GM21526 (cell line): ENCODE data around the gene NCCRP1.

Experiments used
- ATAC-seq: cut with Tn5 transposase; IDR thresholded peaks from one replicate; pipeline ENCODE4 v1.9.1; 2021; ENCODE audit warnings: moderate library complexity; ENCODE audit not compliant: unreplicated experiment, low FRiP score

Gene NCCRP1

DNA sequence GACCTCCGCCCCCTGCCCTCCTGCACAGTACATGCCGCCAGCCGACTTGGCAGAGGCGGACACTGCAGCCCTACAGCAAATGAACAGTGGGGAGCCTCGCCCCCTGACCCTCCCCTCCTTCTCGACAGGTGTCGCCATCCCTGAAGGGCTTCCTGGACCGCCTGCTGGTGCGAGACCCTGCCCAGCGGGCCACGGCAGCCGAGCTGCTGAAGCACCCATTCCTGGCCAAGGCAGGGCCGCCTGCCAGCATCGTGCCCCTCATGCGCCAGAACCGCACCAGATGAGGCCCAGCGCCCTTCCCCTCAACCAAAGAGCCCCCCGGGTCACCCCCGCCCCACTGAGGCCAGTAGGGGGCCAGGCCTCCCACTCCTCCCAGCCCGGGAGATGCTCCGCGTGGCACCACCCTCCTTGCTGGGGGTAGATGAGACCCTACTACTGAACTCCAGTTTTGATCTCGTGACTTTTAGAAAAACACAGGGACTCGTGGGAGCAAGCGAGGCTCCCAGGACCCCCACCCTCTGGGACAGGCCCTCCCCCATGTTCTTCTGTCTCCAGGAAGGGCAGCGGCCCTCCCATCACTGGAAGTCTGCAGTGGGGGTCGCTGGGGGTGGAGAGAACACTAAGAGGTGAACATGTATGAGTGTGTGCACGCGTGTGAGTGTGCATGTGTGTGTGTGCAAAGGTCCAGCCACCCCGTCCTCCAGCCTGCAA, 18.3 kb upstream of the NCCRP1 start:
- no peak for ATAC-seq

DNA sequence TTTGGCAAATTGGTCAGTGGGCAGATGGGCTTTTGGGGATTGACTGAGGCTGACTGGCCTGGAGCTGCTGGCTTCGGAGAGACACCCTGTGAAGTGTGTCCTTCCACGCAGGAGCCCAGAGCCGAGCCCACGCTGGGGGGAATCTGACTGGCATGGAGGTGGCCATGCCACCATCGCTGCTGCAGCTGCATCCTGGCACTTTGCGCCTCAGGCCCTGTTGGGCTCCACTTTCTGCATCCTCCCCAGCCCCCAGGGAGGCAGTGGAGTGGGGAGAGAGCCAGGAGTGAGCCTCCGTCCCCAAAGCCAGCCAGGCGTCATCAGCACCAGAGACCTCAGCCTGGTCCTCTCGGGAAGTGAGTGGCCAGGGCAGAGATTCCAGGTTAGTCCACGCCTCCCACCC, 17.0 kb upstream of the NCCRP1 start:
- ATAC-seq = no peak

DNA sequence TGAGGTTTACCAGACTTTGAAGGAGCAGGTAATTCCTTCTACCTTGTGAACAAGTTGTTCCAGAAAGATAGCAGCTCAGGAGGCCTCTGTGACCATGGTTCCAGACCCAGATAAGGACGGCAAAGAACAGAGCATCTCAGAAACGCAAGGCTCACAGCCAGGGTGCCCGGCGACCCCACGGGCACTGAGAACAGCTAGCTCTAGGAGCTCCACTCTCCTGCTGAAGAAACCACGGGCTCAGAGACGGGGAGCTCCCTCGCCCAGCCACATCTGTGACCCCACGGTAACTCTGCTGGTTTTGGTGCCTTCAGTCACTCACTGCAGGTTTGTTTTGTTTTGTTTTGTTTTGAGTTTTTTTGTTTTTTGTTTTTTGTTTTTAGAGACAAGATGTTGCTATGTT, 16.0 kb upstream of the NCCRP1 start:
- no peak for ATAC-seq

DNA sequence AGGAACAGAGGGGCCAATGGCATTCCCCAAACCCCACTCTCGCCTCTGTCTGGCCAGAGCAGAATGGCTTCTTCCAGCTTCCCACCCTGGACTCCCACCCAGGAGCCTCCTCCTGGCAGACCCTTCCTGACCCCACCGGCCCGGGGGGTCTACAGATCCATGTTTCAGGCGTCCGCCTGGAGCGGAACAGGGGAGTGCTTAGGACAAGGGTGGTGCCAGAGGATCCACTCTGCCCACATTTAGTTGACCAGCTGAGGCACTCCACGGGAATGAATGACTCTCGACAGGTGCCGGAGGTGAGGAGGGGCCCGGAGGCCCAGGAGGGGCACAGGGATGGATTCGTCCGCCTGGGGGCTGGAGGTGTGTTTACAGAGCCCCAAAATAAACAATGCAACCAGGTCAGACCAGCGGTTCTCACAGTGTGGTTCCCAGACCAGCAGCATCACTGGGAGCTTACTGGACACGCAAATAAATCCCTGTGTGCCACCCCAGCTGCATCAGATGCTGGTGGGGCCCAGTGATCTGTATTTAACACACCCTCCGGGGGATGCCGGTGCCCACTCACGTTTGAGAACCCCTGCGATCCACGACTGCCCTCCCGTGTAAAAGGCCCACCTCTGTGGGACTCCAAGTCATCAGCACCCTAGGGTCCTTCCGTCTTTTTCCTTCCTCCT, 15.1 kb upstream of the NCCRP1 start:
- no peak for ATAC-seq

DNA sequence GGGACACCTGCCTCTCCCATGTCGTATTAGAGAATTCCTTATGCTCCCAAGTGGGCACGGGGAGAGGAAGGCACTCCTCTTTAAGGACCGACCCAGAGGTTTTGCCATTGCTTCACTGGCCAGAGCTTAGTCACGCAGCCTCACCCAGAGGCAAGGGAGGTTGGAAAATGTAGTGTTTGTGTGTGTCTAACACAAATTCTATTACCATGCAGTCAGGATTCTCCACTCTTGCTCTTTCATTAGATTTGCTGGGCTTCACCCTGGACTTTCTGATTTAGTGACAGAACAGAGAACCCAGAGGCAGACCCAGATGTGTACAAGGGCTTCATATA, 14.6 kb upstream of the NCCRP1 start:
- ATAC-seq = no peak

DNA sequence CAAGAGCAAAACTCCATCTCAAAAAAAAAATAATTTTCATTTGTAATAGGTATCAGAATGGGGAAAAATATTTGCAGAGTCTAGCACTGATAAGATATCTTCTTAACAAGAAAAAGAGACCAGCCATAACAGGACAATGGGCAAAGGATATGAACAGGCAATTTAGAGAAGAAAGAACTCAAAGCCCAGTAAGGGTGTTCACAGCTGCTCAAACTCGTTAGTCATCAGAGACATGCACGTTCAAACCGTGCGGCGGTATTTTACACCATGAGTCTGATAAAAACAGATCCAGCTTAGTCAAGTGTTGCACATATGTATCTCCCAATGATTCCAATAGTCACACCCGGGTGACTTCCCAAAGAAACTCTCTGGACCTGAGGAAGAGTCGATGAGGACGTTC, 13.7 kb upstream of the NCCRP1 start:
- ATAC-seq = no peak

DNA sequence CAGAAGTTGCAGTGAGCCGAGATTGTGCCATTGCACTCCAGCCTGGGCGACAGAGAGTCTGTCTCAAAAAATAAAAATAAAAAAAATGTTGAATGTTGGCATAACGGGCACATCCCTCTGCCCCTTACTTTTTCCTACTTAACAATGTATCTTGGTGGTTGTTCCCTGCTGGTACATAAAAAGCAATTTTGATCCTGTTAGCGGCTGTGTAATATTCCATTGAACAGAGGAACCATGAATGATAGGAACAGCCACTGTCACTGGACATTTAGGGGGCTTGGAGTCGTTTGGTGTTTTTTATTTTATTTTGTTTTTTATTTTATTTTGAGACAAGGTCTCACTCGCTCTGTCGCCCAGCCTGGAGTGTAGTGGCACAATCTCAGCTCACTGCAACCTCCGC, 10.4 kb upstream of the NCCRP1 start:
- no peak for ATAC-seq

DNA sequence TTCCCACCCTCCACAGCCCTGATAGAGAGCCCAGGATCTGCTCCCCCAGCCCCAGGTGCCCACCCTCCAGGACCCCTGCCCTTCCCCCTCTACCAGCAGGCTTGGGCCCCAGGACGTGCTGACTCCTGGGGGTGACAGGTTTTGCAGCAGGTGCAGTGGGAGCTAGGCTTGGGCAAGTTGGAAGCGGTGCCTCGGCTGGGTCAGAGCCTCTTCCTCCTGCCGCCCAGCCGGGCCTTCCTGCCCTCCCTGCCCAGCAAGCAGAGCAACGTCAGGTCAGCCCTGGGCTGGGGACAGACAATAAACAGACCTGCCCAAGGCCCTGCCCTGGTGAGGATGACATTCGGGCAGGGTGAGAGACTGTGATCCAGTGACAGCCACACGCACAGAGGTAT, 9.2 kb upstream of the NCCRP1 start:
- no peak for ATAC-seq

DNA sequence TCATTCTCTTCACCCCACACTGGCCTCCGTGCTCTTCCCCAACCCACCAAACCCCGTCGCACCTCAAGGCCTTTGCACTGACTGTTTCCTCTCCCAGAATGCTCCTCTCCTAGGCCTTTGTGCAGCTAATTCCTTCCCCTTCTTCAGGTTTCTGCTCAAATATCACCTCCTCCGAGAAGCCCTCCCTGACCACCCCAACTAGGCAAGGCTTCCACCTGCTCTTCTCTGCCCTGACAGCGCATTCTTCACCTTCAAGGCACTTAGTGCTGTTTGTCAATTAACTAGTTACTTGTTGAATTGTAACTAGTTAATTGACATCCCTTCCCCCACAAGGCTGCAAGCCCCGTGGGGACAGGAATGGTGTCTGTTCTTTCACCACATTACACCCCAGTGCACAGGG, 7.8 kb upstream of the NCCRP1 start:
- ATAC-seq = no peak

DNA sequence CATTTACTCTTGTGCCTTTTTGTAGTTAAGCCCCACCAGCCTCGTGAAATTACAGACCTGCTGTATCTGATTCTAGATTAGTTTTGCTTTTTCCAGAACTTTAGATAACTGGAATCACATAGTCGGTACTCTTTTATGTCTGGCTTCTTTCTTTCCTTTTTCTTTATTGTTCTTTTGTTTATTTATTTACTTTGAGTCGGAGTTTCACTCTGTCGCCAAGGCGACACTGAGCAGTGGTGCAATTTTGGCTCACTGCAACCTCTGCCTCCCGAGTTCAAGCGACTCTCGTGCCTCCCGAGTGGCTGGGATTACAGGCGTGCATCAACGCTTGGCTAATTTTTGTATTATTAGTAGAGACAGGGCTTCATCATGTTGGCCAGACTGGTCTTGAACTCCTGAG, 6.0 kb upstream of the NCCRP1 start:
- ATAC-seq = no peak

DNA sequence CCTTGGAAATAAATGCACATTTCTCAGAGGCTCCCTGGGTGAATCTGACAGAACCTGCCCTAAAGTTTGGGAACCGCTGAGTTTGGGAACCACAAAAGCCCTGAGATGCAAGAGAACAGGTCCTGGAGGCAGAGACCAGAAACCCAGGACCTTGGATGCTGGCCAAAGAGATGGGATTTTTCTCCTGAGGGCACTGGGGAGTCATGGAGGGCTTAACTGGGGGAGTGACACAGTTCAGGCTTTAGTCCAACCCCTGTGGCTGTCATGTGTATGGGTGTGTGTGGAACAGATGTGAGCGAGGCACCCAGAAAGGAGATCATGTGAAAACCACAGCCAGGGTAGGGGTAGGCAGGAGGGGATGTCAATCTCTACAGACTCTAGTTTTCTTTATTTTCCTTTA, 3.9 kb upstream of the NCCRP1 start:
- no peak for ATAC-seq

DNA sequence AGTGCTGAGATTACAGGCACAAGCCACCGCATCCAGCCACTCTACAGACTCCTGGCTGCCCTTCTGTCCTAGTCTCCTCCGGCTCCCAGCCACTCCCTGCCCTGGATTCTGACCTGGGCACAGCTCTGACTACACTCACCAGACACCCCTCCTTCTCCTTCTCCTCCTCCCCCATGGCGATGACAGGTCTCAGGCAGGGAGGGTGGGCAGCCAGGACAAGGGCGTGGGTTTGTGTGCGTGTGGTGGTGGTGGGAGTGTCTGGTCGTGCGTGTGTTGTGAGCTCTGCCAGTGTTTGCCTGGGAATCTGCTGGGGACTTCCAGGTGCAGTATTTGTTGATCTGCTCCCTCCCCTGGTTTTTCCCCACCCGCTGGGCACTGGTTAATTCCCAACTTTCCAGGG, 3.0 kb upstream of the NCCRP1 start:
- no peak for ATAC-seq

DNA sequence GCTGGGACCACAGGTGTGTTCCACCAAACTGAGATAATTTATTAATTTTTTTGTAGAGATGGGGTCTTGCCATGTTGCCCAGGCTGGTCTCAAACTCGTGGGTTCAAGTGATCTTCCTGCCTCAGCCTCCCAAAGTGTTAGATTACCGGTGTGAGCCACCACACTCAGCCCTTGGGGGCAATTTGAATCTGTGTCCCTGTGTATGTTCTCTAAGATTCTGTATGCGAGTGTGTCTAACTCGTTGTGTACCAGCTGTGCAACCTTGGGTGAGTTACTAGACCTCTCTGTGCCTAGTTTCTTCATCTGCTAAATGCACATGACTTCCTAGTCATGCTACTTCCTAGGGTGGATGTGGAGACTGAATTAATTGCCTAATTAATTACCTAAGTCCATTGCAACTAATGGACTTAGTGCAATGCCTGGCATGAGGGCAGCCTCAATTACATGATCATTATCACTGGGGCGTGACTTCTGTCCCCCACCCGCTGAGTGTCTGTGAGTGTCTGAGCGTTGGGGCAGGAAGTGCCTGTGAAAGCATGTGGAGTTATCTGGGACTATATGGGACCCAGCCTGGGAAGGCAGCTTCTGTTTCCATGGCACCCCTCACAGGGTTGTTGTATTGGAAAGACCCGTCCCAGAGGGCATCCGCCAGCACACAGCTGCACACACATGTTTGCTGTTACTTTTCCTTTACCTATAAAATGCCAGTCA, 1.8 kb upstream of the NCCRP1 start:
- ATAC-seq = no peak

DNA sequence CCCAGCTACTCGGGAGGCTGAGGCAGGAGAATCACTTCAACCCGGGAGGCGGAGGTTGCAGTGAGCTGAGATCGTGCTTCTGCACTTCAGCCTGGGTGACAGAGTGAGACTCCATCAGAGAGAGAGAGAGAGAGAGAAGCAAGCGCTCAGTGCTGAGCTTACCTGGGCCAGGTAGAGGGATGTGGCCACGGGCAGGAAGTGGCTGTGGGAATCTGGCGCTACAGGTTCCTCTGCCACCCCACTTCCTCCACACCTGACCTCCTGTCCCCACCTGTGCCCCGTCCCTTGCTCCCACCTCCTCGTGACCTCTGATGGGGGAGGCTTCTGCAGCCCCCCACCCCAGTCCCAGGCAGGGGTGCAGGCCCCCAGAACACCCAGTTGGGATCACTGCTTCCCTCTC, 1.0 kb upstream of the NCCRP1 start:
- ATAC-seq = no peak

DNA sequence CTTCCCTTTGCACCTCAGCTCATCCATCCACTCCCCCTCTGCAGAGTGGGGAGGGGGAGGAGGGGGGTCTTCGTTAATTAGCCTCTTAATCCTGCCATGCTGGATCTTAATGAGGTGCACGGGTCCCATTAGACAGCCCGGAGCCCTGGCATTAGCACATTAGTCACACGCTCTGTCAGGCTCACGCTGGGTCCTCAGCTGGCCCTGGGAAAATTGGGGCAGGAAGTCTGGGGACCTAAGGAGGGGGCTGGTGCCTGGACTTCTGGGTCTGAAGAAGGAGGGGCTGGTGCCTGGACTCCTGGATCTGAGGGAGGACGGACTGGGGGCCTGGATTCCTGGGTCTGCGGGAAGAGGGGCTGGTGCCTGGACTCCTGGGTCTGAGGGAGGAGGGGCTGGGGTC, 444 bp upstream of the NCCRP1 start:
- no peak for ATAC-seq

DNA sequence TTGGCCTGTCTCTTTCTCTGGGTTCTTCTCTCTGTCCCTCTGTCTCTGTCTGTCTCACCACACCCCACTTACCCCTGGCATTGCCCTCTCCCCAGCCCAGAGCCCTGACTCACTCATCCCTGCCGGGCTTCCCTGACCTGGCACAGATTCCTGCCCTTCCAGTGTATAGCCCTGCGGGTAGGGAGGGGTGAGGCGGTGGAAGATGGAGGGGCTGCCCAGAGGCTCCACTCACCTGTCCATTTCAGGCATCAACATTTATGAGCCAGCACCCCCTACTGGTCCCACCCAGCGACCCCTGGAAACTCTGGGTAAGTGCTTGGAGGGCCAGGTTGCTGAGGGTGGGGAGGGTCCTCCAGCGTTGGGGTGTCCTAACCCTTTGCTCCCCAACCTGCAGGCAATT, 1.0 kb downstream of the NCCRP1 start:
- ATAC-seq = no peak

DNA sequence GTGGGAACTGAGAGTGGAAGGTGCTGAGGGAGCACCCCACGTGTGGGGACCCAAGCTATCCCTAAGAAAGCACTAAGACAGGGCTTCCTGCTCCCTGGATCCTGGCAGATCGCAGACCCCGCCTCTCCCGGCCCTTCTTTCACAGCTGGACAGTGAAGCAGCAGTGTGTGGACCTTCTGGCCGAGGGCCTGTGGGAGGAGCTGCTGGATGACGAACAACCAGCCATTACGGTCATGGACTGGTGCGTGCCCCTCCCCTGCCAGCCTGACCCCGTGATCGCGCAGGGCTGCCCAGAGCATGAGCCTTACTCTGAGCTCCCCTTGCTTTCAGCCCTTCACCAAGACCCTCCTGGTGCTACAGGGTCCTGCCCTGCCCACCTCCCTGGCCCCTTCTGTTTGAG, 2.3 kb downstream of the NCCRP1 start:
- no peak for ATAC-seq

DNA sequence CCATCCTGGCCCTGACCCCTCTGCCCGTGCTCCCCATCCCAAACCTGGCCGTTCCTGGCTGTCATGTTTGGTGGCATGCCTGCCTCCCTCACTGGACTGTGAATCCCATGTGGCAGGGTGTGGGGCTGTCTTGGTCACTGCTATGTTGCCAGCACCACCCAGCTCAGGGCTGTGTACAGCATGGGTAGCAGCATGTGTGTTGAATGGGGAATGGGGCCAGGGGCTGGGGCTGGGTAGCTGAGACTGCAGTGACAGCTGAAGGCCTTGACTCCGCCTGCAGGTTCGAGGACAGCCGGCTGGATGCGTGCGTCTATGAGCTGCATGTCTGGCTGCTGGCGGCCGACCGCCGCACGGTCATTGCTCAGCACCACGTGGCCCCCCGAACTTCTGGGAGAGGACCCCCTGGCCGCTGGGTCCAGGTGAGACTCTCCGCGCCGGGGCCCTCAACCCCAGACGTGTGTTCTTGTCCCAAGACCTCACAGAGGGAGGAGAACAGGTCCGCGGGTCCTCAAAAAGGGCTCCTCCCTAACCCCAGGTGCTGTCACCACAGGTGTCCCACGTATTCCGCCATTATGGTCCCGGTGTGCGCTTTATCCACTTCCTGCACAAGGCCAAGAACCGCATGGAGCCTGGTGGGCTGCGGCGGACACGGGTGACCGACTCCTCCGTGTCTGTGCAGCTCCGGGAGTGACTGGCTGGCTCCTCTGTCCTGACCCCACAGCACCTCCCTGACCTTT, 3.5 kb downstream of the NCCRP1 start:
- no peak for ATAC-seq

DNA sequence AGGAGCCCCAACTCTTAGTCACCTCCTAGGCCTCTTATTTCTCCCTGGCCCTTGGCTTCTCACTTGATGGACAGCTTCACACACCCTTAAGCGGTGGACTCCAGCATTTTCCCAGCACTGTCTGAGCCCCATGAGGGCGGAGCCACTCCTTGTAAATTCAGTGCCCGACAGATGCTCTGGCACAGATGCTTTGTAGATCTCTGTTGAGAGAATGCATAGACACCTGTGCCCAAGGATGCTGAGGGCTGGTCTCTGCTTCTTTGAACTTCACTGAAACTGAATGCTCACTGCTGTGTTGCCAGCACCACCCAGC, 4.0 kb downstream of the NCCRP1 start:
- ATAC-seq = no peak

DNA sequence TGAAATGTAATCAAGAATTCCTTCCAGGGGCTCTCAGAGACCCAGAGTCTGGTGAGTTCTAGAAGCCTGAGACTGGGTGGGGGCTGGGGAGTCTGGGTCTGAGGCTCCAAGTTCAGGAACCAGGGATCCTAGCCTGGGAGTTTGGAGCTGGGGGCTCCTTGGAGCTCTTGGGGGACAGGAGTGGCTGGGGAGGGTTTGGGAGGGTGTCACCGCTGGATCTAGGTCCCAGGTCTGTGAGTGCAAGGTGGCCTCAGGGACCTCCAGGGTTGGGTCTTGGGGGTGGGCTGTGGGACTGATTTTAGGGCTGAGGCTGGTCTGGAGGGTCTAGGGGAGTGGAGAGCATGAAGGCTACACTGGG, 6.2 kb downstream of the NCCRP1 start:
- no peak for ATAC-seq
